Heart left ventricle (tissue), 16 donors: ENCODE data around the gene DOCK1. TPM values are rescaled to one million over a fixed set of nuclear protein-coding genes. Genes with fewer than 3 reads are reported as not detected.
"Not testable (repeated sequence)": the region's sequence is repeated elsewhere in the genome, so short reads cannot be mapped to it uniquely, and the experiment has no call there.

Experiments
- ATAC-seq, 4 donors: fragments of 200-7000 bp; cut with Tn5 transposase; one replicate each; pipeline ENCODE4 v1.9.1; 2020 to 2022; ENCODE audit warnings: moderate library complexity in 4 of 4, mild to moderate bottlenecking in 3 of 4, moderate number of reproducible peaks in 1 of 4
- DNase-seq, 5 donors: peaks; one replicate each; pipeline ENCODE4 v3.0.0-alpha.2; 2020
- H3K27ac ChIP-seq, 12 donors: fragments of 200-600 bp; sonication (generic) in 4 of 12; one replicate each; pipeline versions ENCODE4 v1.5.0 to v1.8.0; 2016 to 2022; ENCODE audit warnings: mild to moderate bottlenecking in 2 of 12
- H3K27me3 ChIP-seq, 9 donors: fragments of 200-600 bp; sonication (generic) in 2 of 9; one replicate each; pipeline versions ENCODE4 v1.5.1 to v1.8.0; 2016 to 2022; ENCODE audit warnings: mild to moderate bottlenecking in 3 of 9
- H3K36me3 ChIP-seq, 9 donors: fragments of 200-600 bp; sonication (generic) in 2 of 9; one replicate each; pipeline versions ENCODE4 v1.5.0 to v1.8.0; 2018 to 2022; ENCODE audit warnings: mild to moderate bottlenecking in 2 of 9
- H3K4me1 ChIP-seq, 12 donors: fragments of 200-600 bp; sonication (generic) in 4 of 12; one replicate each; pipeline versions ENCODE4 v1.5.0 to v1.8.0; 2016 to 2022; ENCODE audit warnings: mild to moderate bottlenecking in 3 of 12
- H3K4me3 ChIP-seq, 12 donors: fragments of 200-600 bp; sonication (generic) in 4 of 12; one replicate each; pipeline versions ENCODE4 v1.5.0 to v1.8.0; 2017 to 2022; ENCODE audit warnings: mild to moderate bottlenecking in 9 of 12, moderate library complexity in 4 of 12
- H3K9me3 ChIP-seq, 12 donors: fragments of 200-600 bp; sonication (generic) in 4 of 12; one replicate each; pipeline versions ENCODE4 v1.5.0 to v1.8.0; 2016 to 2022; ENCODE audit warnings: mild to moderate bottlenecking in 1 of 12
- POLR2A ChIP-seq, 2 donors: fragments of 450-650 bp; IDR thresholded peaks; one replicate each; pipeline ENCODE4 v1.6.1; 2017; ENCODE audit warnings: antibody characterized with exemption in 2 of 2, mild to moderate bottlenecking in 2 of 2, moderate library complexity in 2 of 2
- WGBS, 4 donors: extraction: QIAGEN DNeasy Blood & Tissue Kit in 2 of 4; methylation state at CpG; one replicate each; pipeline versions ENCODE4 v1.1.5 to v1.1.7; 2013 to 2018; 5-methylcytosine and 5-hydroxymethylcytosine counted together
- intact Hi-C, 10 donors: fragments of 100-400 bp; cut with DNase I; formaldehyde crosslinking; loops; one replicate each; pipeline versions ENCODE4 v1.11.1 to v1.14.2; 2022
- polyA plus RNA-seq, 2 donors: library from polyadenylated mRNA; stranded (reverse); fragments of 200-250 nt; gene quantifications; one replicate each; pipeline ENCODE4 v1.2.3, GENCODE V29; 2013
- total RNA-seq, 9 donors: library from RNA; depleted of rRNA in 2 of 9; stranded (reverse); fragments of >200 nt in 2 of 9; fragmentation: NEBNext Ultra II Directional in 3 of 9; extraction: Animal tissue kit (Norgen Biotek cat#: 25700) in 3 of 9; gene quantifications; one replicate each; pipeline versions ENCODE4 v1.1.0 to v1.2.4, GENCODE V29; 2016 to 2023
- TF ChIP-seq, protein P1 (sequence below), 12 donors: fragments of 200-600 bp; sonication (generic) in 4 of 12; IDR thresholded peaks; one replicate each; pipeline versions ENCODE4 v1.5.0 to v1.8.0; 2018 to 2022; ENCODE audit warnings: antibody characterized with exemption in 12 of 12, mild to moderate bottlenecking in 5 of 12
- donor health status: ischemic (EF 13 %, LVEDD 7.1; RV severe dilation, severe dysfunction).
- donor health status: healthy with polysubstance abuse.
- donor health status: DM: no; HTN: yes; CAD: no.
- donor health status: DM: no; HTN: no; CAD: no.
- donor health status: ischemic (EF 25% LVEDD 6.9; RV normal size, moderate dysfunction).
- donor health status: ischemic (EF 25% LVEDD 5.7; RV mildly dilated, moderate dysfunction).
- donor health status: healthy.
- donor health status: DM: yes; HTN: yes; CAD: no.
- donor health status: ischemic (EF 35%, LVEDD 5.7; RV mildly dilated, moderate dysfunction).
- donor health status: nonischemic (EF 11% LVEDD 7.7; RV severe dilation, severe dysfunction).
- donor health status: DM: yes; HTN: yes; CAD: no.
- donor health status: PGD.
- donor health status: ischemic (EF 29% LVEDD 5.4; RV normal size, mild dysfunction).
- donor health status: nonischemic (EF 23%, LVEDD 6.1; RV moderate dilation, normal function).

Gene DOCK1
- total and polyA plus RNA-seq, 11 donors: 5.0 to 31.6 (median 18.6) TPM

DNA sequence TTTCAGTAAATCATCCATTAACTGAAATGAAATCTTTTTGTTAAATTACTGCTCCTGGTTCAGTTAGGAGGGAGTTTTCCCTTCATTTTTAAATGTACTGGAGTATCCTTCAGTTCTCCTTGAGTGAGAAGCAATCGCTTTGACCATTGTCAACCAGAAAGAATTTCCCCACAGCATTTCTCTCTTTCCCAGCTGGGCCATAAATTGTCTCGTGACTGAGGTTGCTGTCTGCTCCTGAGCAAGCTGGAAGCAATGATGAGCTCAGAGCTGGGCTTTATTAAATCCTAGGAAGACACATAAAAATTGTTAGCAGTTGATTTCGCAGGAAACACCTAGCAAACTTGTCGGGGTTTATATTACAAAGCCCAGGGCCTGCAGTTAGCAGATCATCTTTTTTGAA lies 393.2 kb downstream of the DOCK1 start:
- ATAC-seq: no peak
- Histone ChIP-seq H3K4me3 (no peak overlapping the region), H3K27me3 (no peaks in the 10 kb centered on the region), H3K9me3 (no peaks in the 10 kb centered on the region), H3K4me1 (peaks cover 0 to 11% (median 0%) of the 10 kb centered on the region in 12 donors), H3K36me3 (no peaks in the 10 kb centered on the region), H3K27ac (no peak overlapping the region)
- intact Hi-C loops: no loop called here
- no peak for DNase-seq
- no peak for TF ChIP-seq POLR2A (IDR thresholded peaks at IDR 0.05)
- TF ChIP-seq, protein P1, sequence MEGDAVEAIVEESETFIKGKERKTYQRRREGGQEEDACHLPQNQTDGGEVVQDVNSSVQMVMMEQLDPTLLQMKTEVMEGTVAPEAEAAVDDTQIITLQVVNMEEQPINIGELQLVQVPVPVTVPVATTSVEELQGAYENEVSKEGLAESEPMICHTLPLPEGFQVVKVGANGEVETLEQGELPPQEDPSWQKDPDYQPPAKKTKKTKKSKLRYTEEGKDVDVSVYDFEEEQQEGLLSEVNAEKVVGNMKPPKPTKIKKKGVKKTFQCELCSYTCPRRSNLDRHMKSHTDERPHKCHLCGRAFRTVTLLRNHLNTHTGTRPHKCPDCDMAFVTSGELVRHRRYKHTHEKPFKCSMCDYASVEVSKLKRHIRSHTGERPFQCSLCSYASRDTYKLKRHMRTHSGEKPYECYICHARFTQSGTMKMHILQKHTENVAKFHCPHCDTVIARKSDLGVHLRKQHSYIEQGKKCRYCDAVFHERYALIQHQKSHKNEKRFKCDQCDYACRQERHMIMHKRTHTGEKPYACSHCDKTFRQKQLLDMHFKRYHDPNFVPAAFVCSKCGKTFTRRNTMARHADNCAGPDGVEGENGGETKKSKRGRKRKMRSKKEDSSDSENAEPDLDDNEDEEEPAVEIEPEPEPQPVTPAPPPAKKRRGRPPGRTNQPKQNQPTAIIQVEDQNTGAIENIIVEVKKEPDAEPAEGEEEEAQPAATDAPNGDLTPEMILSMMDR (IDR thresholded peaks at IDR 0.05): no peak
- 81 to 92% (median 84%) methylated on average over 4 of the region's 4 CpGs for WGBS, 4 donors

DNA sequence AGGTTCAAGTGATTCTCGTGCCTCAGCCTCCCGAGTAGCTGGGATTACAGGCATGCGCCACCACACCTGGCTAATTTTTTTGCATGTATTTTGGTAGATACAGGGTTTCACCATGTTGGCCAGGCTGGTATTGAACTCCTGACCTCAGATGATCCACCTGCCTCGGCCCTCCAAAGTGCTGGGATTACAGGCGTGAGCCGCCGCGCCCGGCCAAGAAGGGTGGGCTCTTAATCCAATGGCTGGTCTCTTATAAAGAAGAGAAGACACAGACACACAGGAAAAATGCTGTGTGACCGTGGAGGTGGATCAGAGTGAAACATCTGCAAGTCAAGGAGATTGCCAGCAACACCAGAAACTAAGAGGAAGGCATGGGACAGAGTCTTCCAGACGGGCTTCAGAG lies 394.0 kb downstream of the DOCK1 start:
- H3K27me3 ChIP-seq, H3K27ac ChIP-seq, H3K9me3 ChIP-seq, intact Hi-C loops, DNase-seq, H3K4me3 ChIP-seq, H3K36me3 ChIP-seq, ATAC-seq: not testable (repeated sequence)
- 96 to 98% (median 97%) methylated on average over 11 of the region's 11 CpGs for whole genome bisulfite sequencing, 4 donors
- peaks cover 0 to 11% (median 0%) of the 10 kb centered on the region in 12 donors for H3K4me1 ChIP-seq

DNA sequence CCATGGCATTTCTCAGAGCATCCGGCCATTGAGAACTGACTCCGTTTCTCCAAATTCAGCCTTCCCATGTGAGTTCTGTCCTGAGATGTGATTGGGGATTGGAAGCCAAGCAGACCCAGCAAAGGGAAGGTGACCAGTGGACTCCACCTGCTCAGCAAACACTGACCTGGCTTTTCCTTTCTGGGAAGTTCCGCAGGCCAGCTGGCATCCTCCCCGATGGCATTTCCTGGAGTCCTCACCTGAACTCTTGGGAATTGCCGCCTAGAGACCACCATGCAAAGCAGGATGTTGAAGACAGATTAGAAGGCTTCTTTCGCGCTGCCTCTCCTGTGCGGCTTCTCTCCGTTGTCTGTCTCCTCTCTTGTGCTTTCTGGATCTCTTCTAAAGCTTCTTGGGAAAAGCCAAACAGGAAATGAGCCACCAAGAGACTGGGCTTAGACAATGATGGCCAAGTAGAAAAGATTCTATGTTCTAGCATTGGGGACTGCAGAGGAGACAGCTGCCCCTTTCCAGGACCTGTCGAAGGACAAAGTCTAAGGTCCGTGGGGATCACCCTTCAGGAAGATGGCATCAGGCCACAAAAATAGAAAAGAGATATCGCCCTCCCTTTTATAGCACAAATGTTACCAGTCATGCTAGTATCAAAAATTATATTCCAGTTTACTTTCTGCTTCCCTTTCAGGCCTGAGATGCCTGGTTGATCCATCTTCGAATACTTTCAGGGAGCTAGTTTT lies 394.9 kb downstream of the DOCK1 start:
- Histone ChIP-seq H3K36me3 (no peaks in the 10 kb centered on the region), H3K27ac (no peak overlapping the region), H3K9me3 (no peaks in the 10 kb centered on the region), H3K4me3 (no peak overlapping the region), H3K4me1 (peaks cover 0 to 11% (median 0%) of the 10 kb centered on the region in 12 donors), H3K27me3 (no peaks in the 10 kb centered on the region)
- no peak for ATAC-seq
- no peak for TF ChIP-seq POLR2A (IDR thresholded peaks at IDR 0.05)
- TF ChIP-seq, protein P1 (IDR thresholded peaks at IDR 0.05): no peak
- no peak for DNase-seq
- intact Hi-C loops: no loop called here
- 67 to 84% (median 74%) methylated on average over 13 of the region's 13 CpGs for WGBS, 4 donors

DNA sequence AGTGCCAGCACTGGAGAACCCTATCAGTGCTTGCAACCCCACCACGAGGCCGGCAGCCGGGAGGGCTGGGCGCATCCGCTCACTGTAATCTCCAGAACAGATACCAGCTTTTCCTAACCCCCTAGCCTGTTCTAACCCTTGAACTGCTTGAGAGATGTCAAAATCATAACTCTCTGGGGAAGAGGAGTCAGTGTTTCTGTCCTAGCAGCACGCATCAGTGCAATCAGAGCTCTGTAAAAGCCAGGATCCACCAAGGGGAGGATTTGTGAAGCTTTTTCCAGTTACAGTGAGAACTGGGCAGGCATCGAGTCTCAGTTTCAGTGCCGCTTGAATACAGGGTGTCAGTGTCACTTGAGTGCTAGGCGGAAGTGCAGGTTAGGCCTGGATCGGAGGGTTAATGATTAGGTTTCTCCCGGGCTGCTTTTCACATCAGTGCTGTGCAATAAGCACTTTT lies 395.7 kb downstream of the DOCK1 start:
- Histone ChIP-seq H3K9me3 (no peaks in the 10 kb centered on the region), H3K27ac (no peak overlapping the region), H3K4me1 (peaks cover 0 to 11% (median 0%) of the 10 kb centered on the region in 12 donors), H3K36me3 (no peaks in the 10 kb centered on the region), H3K27me3 (no peaks in the 10 kb centered on the region), H3K4me3 (no peak overlapping the region)
- 75 to 89% (median 79%) methylated on average over 11 of the region's 11 CpGs for WGBS, 4 donors
- intact Hi-C loops: no loop called here
- ATAC-seq (no peak), DNase-seq (no peak)
- TF ChIP-seq, protein P1 (IDR thresholded peaks at IDR 0.05): no peak
- no peak for TF ChIP-seq POLR2A (IDR thresholded peaks at IDR 0.05)
